Prostate gland (tissue), 2 donors: ENCODE results near the gene PCSK4. TPM values are rescaled to one million over a fixed set of nuclear protein-coding genes. Genes with fewer than 3 reads are reported as not detected.

Experiments used
- DNase-seq: peaks from one replicate; pipeline ENCODE4 v3.0.0-alpha.2; 2019; ENCODE audit warnings: low spot score
- H3K27ac ChIP-seq, 2 donors: fragments of 200-600 bp; sonication (generic); 2 replicates each; pipeline ENCODE4 v1.5.1; 2017 to 2019
- H3K27me3 ChIP-seq: fragments of 200-600 bp; sonication (generic); replicated peaks from 2 replicates; pipeline ENCODE4 v1.5.1; 2019; ENCODE audit not compliant: insufficient read depth
- H3K36me3 ChIP-seq, 2 donors: fragments of 200-600 bp; sonication (generic); 1 replicate in 1 of 2; 2 replicates in 1 of 2; pipeline versions ENCODE4 v1.5.1 to v1.8.1; 2017 to 2019
- H3K4me1 ChIP-seq: fragments of 200-600 bp; sonication (generic); replicated peaks from 2 replicates; pipeline ENCODE4 v1.5.1; 2019
- H3K4me3 ChIP-seq, 2 donors: fragments of 200-600 bp; sonication (generic); 2 replicates each; pipeline ENCODE4 v1.5.1; 2017 to 2019
- H3K9me3 ChIP-seq: fragments of 200-600 bp; sonication (generic); 2 replicates; pipeline ENCODE4 v1.5.1; 2017
- CTCF ChIP-seq, 4 experiments: fragments of 200-600 bp in 2 of 4; fragments of 450-650 bp in 2 of 4; sonication (generic) in 2 of 4; IDR thresholded peaks; 1 replicate in 3 of 4; 2 replicates in 1 of 4; pipeline ENCODE4 v1.5.1; 2016 to 2019; ENCODE audit warnings: antibody characterized with exemption in 4 of 4, mild to moderate bottlenecking in 2 of 4, moderate library complexity in 2 of 4
- POLR2A ChIP-seq: fragments of 450-650 bp; IDR thresholded peaks from one replicate; pipeline ENCODE4 v1.6.1; 2016; ENCODE audit warnings: antibody characterized with exemption, mild to moderate bottlenecking
- POLR2AphosphoS5 ChIP-seq: sonication (generic); formaldehyde crosslinking; IDR thresholded peaks from one replicate; pipeline ENCODE4 v1.6.1; 2017; ENCODE audit warnings: antibody characterized with exemption
- WGBS: methylation state at CpG from one replicate; pipeline ENCODE4 v1.1.5; 2018; 5-methylcytosine and 5-hydroxymethylcytosine counted together
- intact Hi-C: fragments of 100-400 bp; cut with DNase I; formaldehyde crosslinking; loops from one replicate; pipeline ENCODE4 v1.14.2; 2022
- total RNA-seq, 2 donors: library from RNA; depleted of rRNA; stranded (reverse); fragments of >200 nt; gene quantifications; one replicate each; pipeline ENCODE4 v1.1.0, GENCODE V29; 2016

PCSK4 gene
- total RNA-seq, 2 donors from 2014 or later, result 8.1 to 22.9 TPM

- WGBS, result 7% methylated on average over 47 of the region's 78 CpGs
- intact Hi-C loops, result no loop called here
- H3K27ac ChIP-seq, result peak within 1 kb of the TSS in 1 of 2 donors; percentile 42
Measured at GRCh38 chr19:1512671-1513498, 22.7 kb upstream of the PCSK4 start, which contains the start of gene ADAMTSL5. ADAMTSL5 (minus strand) TSS chr19:1513019; CDS start chr19:1510943, 2,076 bp downstream.

DNA sequence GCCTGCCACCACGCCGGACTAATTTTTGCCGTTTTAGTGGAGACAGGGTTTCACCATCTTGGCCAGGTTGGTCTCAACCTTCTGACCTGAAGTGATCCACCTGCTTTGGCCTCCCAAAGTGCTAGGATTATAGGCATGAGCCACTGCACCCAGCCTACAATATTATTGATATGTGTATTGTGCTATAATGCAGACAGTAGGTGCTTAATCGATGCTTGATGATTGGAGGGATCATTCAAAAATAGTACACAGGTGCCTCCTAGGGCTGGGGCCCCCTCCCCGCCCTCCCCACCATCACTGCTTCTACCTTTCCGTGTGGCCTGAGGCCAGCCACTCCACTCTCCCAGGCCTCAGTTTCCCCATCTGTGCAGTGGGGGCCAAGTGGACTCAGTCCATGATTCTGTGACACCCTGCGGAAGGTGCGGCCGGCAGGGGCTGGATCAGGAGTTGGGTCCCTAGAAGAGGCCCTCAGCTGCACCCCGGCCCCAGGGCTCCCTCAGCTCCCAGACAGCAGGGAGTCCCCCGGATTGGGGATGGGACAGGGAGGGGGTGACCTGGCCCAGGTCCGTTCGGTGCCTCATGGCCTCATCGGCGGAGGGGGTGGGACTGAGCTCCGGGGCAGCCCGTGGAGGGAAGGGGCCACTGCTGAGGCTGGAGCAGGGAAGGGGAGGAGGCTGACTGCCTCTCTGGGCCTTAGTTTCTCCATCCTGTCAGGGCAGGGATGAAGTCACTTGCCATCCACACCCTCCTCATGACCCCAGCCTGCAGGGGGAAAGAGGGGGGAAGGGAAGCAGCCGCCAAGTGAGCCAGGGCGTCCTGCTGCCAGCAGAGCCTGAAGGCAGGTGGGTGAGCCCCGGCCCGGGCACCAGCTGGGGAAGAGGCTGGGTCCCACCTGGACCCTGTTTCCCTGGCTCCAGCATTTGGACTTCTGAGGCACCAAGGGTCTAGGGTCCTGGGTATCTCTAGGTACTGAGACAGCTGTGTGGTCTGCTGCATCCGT lies 21.5 kb upstream of the PCSK4 start:
- WGBS, result 52% methylated on average over 22 of the region's 22 CpGs
- intact Hi-C loops, result no loop called here
- TF ChIP-seq POLR2AphosphoS5 (no peak), POLR2A (no peak), CTCF (IDR thresholded peaks at IDR 0.05) (no peak)
- no peak for DNase-seq
- Histone ChIP-seq H3K27ac (no peak overlapping the region), H3K27me3 (peaks cover 3% of the 10 kb centered on the region), H3K4me3 (no peak overlapping the region), H3K4me1 (no peaks in the 10 kb centered on the region), H3K9me3 (no peaks in the 10 kb centered on the region), H3K36me3 (no peaks in the 10 kb centered on the region)

More at GRCh38 chr19:1512671-1513498, 22.7 kb upstream of the PCSK4 start, which contains the start of gene ADAMTSL5:
- TF ChIP-seq CTCF (IDR thresholded peaks at IDR 0.05) (peak in 1 of 4 experiments; percentile 45), POLR2AphosphoS5 (no peak)
- Histone ChIP-seq H3K36me3 (no peaks in the 10 kb centered on the region), H3K4me1 (no peaks in the 10 kb centered on the region), H3K27me3 (peaks cover 3% of the 10 kb centered on the region), H3K4me3 (peak within 1 kb of the TSS; percentile 32 to 37), H3K9me3 (no peaks in the 10 kb centered on the region)
- no peak for DNase-seq

DNA sequence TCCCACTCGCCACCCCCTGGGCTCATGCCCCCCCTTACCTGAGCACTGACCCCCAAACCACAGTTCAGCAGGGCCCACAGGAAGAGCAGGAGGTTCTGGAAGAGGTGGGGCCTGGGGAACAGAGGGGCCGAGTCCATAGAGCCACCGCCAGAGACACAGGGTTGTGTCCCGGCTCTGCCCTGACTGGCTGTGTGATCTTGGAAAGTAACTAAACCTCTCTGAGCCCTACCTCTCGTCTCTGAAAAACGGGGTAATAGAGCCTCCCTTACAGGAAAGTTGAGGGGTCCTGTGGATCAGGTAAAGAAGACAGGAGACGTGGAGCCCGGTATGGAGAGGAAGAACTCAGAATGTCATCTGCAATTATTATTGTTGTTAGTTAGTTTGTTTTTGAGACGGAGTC lies 20.7 kb upstream of the PCSK4 start:
- 42% methylated on average over 8 of the region's 9 CpGs for WGBS
- no peaks in the 10 kb centered on the region for H3K4me1 ChIP-seq
- H3K27ac ChIP-seq, result no peak overlapping the region
- H3K9me3 ChIP-seq, result no peaks in the 10 kb centered on the region
- DNase-seq, result no peak
- no peak for TF ChIP-seq CTCF (IDR thresholded peaks at IDR 0.05)
- no peak for TF ChIP-seq POLR2AphosphoS5
- no peak for TF ChIP-seq POLR2A
- H3K36me3 ChIP-seq, result no peaks in the 10 kb centered on the region
- peaks cover 3% of the 10 kb centered on the region for H3K27me3 ChIP-seq
- intact Hi-C loops, result no loop called here
- H3K4me3 ChIP-seq, result no peak overlapping the region

DNA sequence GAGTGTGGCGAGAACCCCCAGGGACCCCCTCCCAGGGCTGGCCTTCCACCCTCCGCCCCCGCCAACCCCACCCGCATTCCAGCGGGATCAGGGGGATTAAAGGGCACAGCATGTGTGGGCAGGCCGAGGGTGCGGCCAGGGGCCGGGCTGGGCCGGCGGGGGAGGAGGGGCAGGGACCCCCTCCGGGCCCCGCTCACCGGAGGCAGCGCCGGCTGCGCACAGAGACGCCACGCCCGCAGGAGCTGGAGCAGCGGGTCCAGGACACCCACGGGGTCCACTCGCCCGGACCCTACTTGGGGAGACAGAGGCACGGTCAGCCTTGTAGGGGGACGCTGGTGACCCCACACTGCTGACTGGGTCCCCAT lies 20.3 kb upstream of the PCSK4 start:
- Histone ChIP-seq H3K4me1 (no peaks in the 10 kb centered on the region), H3K4me3 (no peak overlapping the region), H3K9me3 (no peaks in the 10 kb centered on the region), H3K27me3 (peaks cover 3% of the 10 kb centered on the region), H3K36me3 (no peaks in the 10 kb centered on the region), H3K27ac (no peak overlapping the region)
- WGBS, result 8% methylated on average over 11 of the region's 25 CpGs
- DNase-seq, result no peak
- TF ChIP-seq POLR2A (no peak), POLR2AphosphoS5 (no peak), CTCF (IDR thresholded peaks at IDR 0.05) (no peak)
- intact Hi-C loops, result no loop called here
